Measurements from ENCODE around the gene REG4. TPM values are rescaled to one million over a fixed set of nuclear protein-coding genes. Genes with fewer than 3 reads are reported as not detected.
"Not testable (repeated sequence)": the region's sequence is repeated elsewhere in the genome, so short reads cannot be mapped to it uniquely, and the experiment has no call there.

The REG4 gene
- total RNA-seq (2014; rRNA removed; shearing (Covaris generic); ENCODE audit: low replicate concordance), result not detected in 2 replicates

DNA sequence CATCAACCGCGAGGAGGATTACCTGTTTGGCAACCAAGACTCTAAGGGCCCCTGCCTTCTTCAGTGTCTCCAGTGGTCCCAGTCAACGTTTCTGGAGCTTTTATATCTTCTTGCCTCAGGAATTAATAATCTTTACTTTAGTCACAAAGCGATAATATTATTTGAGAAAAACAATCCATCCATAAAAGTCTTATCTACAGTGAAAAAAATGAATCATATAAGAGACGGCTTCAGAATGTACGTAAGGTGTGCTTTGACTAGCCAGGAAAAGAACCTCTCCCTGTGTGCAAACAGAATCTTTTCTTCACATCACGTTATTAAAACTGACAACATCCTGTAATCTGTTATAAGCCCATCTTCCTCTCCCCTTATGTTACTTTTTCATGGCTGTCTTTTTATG is at the start of gene REG4:
TSS of gene REG4 (minus strand) at position 74 of the 400 bp plus-strand sequence. CDS start 2,691 bp downstream, outside the sequence.
- in situ Hi-C loops (cut with HindIII; ENCODE audit: low pct_unique_long_range_greater_than_20kb, low sequenced_read_pairs), result no loop called here
- no peak for DNase-seq (ENCODE audit: low read depth)

DNA sequence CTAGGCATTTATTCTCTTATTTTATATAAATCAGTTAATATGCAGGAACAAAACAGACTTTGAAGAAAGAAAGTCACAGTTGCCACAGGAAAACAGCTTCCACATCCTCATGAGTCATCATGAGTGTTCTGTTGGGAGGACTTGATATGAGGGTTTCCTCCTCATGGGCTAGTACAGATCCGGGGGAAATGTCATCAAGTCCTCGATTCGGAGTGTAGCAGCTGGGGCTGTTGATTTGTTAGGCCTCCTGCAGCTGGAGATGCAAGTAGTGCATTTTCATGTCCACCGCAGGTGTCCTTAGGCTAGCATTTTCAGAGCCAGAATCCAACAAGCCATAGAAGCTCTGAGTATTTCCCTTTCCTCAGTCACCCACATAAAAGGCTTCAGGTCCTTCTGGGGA is 48.4 kb upstream of the REG4 start:
- DNase-seq (ENCODE audit: low read depth), result peak; percentile 22
- in situ Hi-C loops (cut with HindIII; ENCODE audit: low pct_unique_long_range_greater_than_20kb, low sequenced_read_pairs), result no loop called here

GRCh38 chr1:119858556-119859214 is 47.4 kb upstream of the REG4 start:
- in situ Hi-C loops (cut with HindIII; ENCODE audit: low pct_unique_long_range_greater_than_20kb, low sequenced_read_pairs), result not testable (repeated sequence)

DNA sequence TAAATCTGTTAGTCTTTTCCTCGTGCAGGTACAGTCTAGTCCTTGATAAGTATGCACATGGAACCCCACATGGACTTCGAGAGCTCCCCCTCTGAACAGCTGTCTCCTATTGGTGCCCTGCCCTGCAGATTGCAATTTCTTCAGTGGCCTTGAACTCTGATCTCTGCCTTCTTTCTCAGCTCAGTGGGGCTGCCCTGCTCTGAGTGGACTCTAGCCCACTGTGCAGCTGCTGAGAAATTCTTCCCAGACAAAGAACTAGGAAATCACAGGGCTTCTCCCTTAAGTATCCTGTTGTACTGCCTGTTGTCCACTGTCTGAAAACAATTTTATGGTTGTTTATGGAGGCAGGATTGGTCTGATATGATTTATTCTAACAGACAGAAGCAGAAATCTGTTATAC is 46.9 kb upstream of the REG4 start:
- in situ Hi-C loops (cut with HindIII; ENCODE audit: low pct_unique_long_range_greater_than_20kb, low sequenced_read_pairs), result no loop called here
- no peak for DNase-seq (ENCODE audit: low read depth)

More at GRCh38 chr1:119858556-119859214, 47.4 kb upstream of the REG4 start:
- not testable (repeated sequence) for DNase-seq (ENCODE audit: low read depth)

- DNase-seq (ENCODE audit: low read depth), result no peak
- in situ Hi-C loops (cut with HindIII; ENCODE audit: low pct_unique_long_range_greater_than_20kb, low sequenced_read_pairs), result no loop called here
Measured at GRCh38 chr1:119853155-119853554, 41.9 kb upstream of the REG4 start.

- DNase-seq (ENCODE audit: low read depth); in situ Hi-C loops (cut with HindIII; ENCODE audit: low pct_unique_long_range_greater_than_20kb, low sequenced_read_pairs): not testable (repeated sequence)
Measured at GRCh38 chr1:119844206-119844605, 32.9 kb upstream of the REG4 start.

DNA sequence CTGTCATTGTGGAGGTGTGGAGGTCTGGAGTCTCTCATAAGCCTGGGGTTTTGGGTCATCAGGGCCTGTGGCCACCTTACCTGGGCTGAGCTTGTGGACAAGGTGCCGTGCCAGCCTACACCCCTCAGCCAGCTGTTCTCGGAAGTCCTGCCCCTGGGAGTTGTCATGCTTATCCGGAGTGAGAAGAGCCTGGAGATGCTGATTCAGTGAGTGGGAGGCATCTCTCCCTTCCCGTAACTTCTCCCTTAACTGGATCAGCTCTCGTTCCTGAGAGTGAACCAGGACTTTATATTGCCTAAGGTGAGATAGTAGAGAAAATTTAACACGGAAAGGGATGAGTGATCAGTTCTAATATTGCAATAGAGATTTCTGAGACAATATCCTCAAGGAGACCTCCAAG is 30.0 kb upstream of the REG4 start:
- in situ Hi-C loops (cut with HindIII; ENCODE audit: low pct_unique_long_range_greater_than_20kb, low sequenced_read_pairs), result no loop called here
- no peak for DNase-seq (ENCODE audit: low read depth)

- no peak for DNase-seq (ENCODE audit: low read depth)
- in situ Hi-C loops (cut with HindIII; ENCODE audit: low pct_unique_long_range_greater_than_20kb, low sequenced_read_pairs), result no loop called here
Measured at GRCh38 chr1:119840745-119841144, 29.5 kb upstream of the REG4 start.

- DNase-seq (ENCODE audit: low read depth), result no peak
- in situ Hi-C loops (cut with HindIII; ENCODE audit: low pct_unique_long_range_greater_than_20kb, low sequenced_read_pairs), result no loop called here
Measured at GRCh38 chr1:119838236-119838635, 27.0 kb upstream of the REG4 start.

- in situ Hi-C loops (cut with HindIII; ENCODE audit: low pct_unique_long_range_greater_than_20kb, low sequenced_read_pairs), result no loop called here
- DNase-seq (ENCODE audit: low read depth), result no peak
Measured at GRCh38 chr1:119834990-119835389, 23.7 kb upstream of the REG4 start.

DNA sequence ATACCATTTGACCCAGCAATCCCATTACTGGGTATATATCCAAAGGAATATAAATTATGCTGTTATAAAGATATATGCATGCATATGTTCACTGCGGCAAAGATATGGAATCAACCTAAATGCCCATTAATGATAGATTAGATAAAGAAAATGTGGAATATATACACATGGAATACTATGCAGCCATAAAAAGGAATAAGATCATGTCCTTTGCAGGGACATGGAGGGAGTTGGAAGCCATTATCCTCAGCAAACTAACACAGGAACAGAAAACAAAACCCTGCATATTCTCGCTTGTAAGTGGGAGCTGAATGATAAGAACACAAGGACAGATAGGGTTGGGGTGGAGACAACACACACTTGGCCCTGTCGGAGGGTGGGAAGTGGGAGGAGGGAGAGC is 19.8 kb upstream of the REG4 start:
- DNase-seq (ENCODE audit: low read depth), result no peak
- in situ Hi-C loops (cut with HindIII; ENCODE audit: low pct_unique_long_range_greater_than_20kb, low sequenced_read_pairs), result no loop called here

- in situ Hi-C loops (cut with HindIII; ENCODE audit: low pct_unique_long_range_greater_than_20kb, low sequenced_read_pairs), result no loop called here
- no peak for DNase-seq (ENCODE audit: low read depth)
Measured at GRCh38 chr1:119829625-119830024, 18.4 kb upstream of the REG4 start.

GRCh38 chr1:119829006-119829405 is 17.7 kb upstream of the REG4 start:
- in situ Hi-C loops (cut with HindIII; ENCODE audit: low pct_unique_long_range_greater_than_20kb, low sequenced_read_pairs), result not testable (repeated sequence)

GRCh38 chr1:119828266-119828665 is 17.0 kb upstream of the REG4 start:
- DNase-seq (ENCODE audit: low read depth), result no peak
- in situ Hi-C loops (cut with HindIII; ENCODE audit: low pct_unique_long_range_greater_than_20kb, low sequenced_read_pairs), result no loop called here

More at GRCh38 chr1:119829006-119829405, 17.7 kb upstream of the REG4 start:
- DNase-seq (ENCODE audit: low read depth), result not testable (repeated sequence)

DNA sequence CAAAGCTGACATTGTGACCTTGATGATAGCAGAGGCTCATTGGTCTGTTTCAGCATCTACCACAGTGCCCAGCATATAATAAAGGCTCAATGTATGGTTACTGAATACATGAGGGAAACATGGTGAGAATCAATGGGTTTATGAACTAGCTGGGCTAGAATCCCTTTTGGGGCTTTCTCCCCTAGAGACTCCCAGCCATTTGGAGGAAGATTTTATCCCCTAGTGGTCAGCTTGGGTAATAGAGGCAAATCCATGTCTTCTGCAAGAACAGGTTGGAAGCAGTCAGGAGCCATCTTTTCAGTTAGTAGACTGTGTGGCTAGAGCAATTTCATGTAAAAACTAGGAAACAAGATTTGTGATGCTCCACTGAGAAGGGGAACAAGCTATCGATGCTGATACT is 15.8 kb upstream of the REG4 start:
- DNase-seq (ENCODE audit: low read depth), result no peak
- in situ Hi-C loops (cut with HindIII; ENCODE audit: low pct_unique_long_range_greater_than_20kb, low sequenced_read_pairs), result no loop called here

DNA sequence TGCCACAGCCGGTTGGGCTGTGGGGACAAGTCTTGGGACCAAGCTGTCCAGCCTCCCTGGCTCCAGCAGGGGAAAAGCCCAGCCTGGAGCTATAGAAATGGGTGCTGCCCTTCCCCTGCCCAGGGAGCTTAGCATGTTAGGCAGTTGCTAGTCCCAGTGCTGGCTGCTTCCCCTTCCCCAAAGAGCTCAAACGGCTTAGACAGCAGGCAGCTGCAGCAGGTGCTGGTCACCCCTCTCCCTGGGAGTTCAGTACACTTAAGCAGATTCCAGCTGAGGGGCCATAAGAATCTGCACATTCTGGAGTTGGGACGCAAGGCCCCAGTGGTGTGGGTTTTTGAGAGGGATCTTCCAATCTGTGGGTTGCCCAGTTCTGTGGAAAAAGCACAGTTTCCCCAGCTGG is 11.1 kb upstream of the REG4 start:
- DNase-seq (ENCODE audit: low read depth), result no peak
- in situ Hi-C loops (cut with HindIII; ENCODE audit: low pct_unique_long_range_greater_than_20kb, low sequenced_read_pairs), result no loop called here

DNA sequence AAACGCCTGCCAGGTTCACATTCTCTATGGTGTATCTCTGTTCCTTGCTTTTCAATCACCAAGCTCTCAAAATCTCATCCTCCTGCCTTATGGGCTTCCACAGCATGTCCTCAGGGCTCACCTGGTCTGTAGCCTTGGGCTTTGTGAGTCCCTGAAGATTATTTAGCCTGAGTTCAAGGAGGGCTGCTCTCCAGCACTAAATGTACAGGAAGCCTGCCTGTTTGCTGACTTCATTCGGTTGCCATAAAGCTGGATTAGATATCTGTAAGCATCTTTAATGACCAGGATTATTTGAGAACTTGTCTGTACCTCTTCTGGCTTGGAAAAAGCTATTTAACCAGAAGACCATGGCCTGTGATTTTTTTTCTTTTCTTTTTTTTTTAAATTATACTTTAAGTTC is 6.9 kb upstream of the REG4 start:
- DNase-seq (ENCODE audit: low read depth), result no peak
- in situ Hi-C loops (cut with HindIII; ENCODE audit: low pct_unique_long_range_greater_than_20kb, low sequenced_read_pairs), result no loop called here

DNA sequence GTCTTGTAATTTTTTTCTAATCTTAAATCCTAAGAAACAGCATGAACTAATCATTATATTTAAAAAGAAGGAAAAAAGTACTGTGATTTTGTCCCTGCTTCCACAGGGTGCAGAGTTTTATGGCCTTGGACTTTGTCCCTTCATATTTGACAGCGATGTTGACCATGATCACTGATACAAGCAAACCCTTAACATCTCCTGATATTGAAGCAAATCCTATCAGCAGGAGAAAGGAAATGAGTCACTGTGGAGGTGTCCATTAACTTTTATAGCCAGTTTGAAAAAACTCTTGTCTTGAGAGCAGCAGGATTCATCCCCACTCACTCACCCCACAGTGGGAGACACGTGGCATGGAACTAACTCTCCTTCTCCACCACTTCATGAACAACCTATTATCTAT is 5.1 kb upstream of the REG4 start:
- in situ Hi-C loops (cut with HindIII; ENCODE audit: low pct_unique_long_range_greater_than_20kb, low sequenced_read_pairs), result no loop called here
- peak; percentile 14 for DNase-seq (ENCODE audit: low read depth)

- in situ Hi-C loops (cut with HindIII; ENCODE audit: low pct_unique_long_range_greater_than_20kb, low sequenced_read_pairs), result no loop called here
Measured at GRCh38 chr1:119815928-119816327, 4.7 kb upstream of the REG4 start.

DNA sequence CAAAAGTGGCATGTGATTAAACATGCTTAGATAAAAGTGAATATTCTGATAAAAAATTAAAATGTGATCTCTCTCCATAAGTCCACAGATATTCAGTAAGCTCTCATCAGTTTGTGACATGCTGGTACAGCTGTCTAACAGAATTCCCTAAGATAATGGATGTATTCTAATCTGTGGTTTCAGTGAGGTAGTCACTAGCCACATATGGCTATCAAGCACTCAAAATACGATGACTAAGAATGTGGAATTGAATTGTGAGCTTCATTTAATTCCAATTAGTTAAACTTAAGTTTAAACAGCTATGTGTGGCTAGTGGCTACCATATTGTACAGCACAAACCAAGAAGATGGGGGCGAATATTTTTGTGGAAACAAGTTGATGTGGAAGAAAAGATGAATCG is 4.1 kb upstream of the REG4 start:
- in situ Hi-C loops (cut with HindIII; ENCODE audit: low pct_unique_long_range_greater_than_20kb, low sequenced_read_pairs), result no loop called here

More at GRCh38 chr1:119815928-119816327, 4.7 kb upstream of the REG4 start:
- no peak for DNase-seq (ENCODE audit: low read depth)

More for the DNA sequence above, 4.1 kb upstream of the REG4 start:
- no peak for DNase-seq (ENCODE audit: low read depth)

Data from Caki2 (cell line).